CD14-positive monocyte (primary cell): ENCODE results near the gene BRIP1. TPM values are rescaled to one million over a fixed set of nuclear protein-coding genes. Genes with fewer than 3 reads are reported as not detected.

Experiments used
- DNase-seq, 3 donors: peaks; one replicate each; pipeline ENCODE4 v3.0.0-alpha.2; 2011 to 2022
- H2AFZ ChIP-seq: 2 replicates; pipeline ENCODE4 v1.6.0; 2012; ENCODE audit warnings: mild to moderate bottlenecking, low read depth, low read length, inconsistent platforms; ENCODE audit not compliant: insufficient read depth, poor library complexity, severe bottlenecking
- H3K27ac ChIP-seq, 2 donors: 1 replicate in 1 of 2; 2 replicates in 1 of 2; pipeline ENCODE4 v1.5.1; 2012 to 2013; ENCODE audit warnings: low read length in 2 of 2, control low read depth in 1 of 2, inconsistent platforms in 1 of 2, low read depth in 1 of 2, mild to moderate bottlenecking in 1 of 2
- H3K27me3 ChIP-seq, 2 donors: one replicate each; pipeline versions ENCODE4 v1.6.0 to v1.6.1; 2011 to 2013; ENCODE audit warnings: low read length in 2 of 2; ENCODE audit not compliant: control insufficient read depth in 2 of 2, insufficient read depth in 2 of 2
- H3K36me3 ChIP-seq, 2 donors: replicated peaks in 1 of 2; 1 replicate in 1 of 2; 2 replicates in 1 of 2; pipeline versions ENCODE4 v1.5.1 to v1.6.1; 2012 to 2013; ENCODE audit warnings: low read length in 2 of 2, control low read depth in 1 of 2, inconsistent platforms in 1 of 2, mild to moderate bottlenecking in 1 of 2; ENCODE audit not compliant: insufficient read depth in 2 of 2, control insufficient read depth in 1 of 2
- H3K4me1 ChIP-seq, 2 donors: 1 replicate in 1 of 2; 2 replicates in 1 of 2; pipeline versions ENCODE4 v1.5.1 to v1.6.1; 2012 to 2013; ENCODE audit warnings: low read length in 2 of 2, control low read depth in 1 of 2, inconsistent platforms in 1 of 2, mild to moderate bottlenecking in 1 of 2, moderate library complexity in 1 of 2; ENCODE audit not compliant: insufficient read depth in 2 of 2, control insufficient read depth in 1 of 2
- H3K4me2 ChIP-seq: replicated peaks from 2 replicates; pipeline ENCODE3; 2012; ENCODE audit warnings: low read length, moderate library complexity, mild to moderate bottlenecking; ENCODE audit not compliant: poor library complexity, severe bottlenecking; ENCODE audit errors: extremely low read depth
- H3K4me3 ChIP-seq, 3 experiments: fragments of 200-600 bp in 1 of 3; sonication (generic) in 1 of 3; replicated peaks in 1 of 3; 1 replicate in 2 of 3; 2 replicates in 1 of 3; pipeline ENCODE4 v1.5.1; 2011 to 2013; ENCODE audit warnings: low read length in 3 of 3, mild to moderate bottlenecking in 3 of 3, control low read depth in 2 of 3, low read depth in 2 of 3, inconsistent platforms in 1 of 3, moderate library complexity in 1 of 3
- H3K79me2 ChIP-seq: 2 replicates; pipeline ENCODE4 v1.6.0; 2012; ENCODE audit warnings: mild to moderate bottlenecking, control low read depth, inconsistent platforms, low read length, moderate library complexity; ENCODE audit not compliant: insufficient read depth
- H3K9ac ChIP-seq: 2 replicates; pipeline ENCODE4 v1.6.0; 2017; ENCODE audit warnings: low read length, mild to moderate bottlenecking; ENCODE audit not compliant: insufficient read depth, poor library complexity, severe bottlenecking
- H3K9me3 ChIP-seq, 2 donors: replicated peaks in 1 of 2; 1 replicate in 1 of 2; 2 replicates in 1 of 2; pipeline versions ENCODE4 v1.5.1 to v1.6.1; 2012 to 2013; ENCODE audit warnings: low read length in 2 of 2, control low read depth in 1 of 2; ENCODE audit not compliant: control insufficient read depth in 1 of 2, insufficient read depth in 1 of 2
- H4K20me1 ChIP-seq: 2 replicates; pipeline ENCODE4 v1.6.0; 2012; ENCODE audit warnings: mild to moderate bottlenecking, low read length, control low read depth, moderate library complexity; ENCODE audit not compliant: insufficient read depth
- H3K27ac Mint-ChIP-seq, 7 donors: one replicate each; pipeline ENCODE4 v1.8.0; 2020; ENCODE audit warnings: mild to moderate bottlenecking in 7 of 7, mixed read lengths in 7 of 7, moderate library complexity in 6 of 7, inconsistent platforms in 2 of 7
- H3K27me3 Mint-ChIP-seq, 3 donors: one replicate each; pipeline ENCODE4 v1.8.0; 2021 to 2022; ENCODE audit warnings: low read depth in 3 of 3, mild to moderate bottlenecking in 3 of 3, mixed read lengths in 3 of 3, moderate library complexity in 3 of 3, inconsistent platforms in 1 of 3
- H3K36me3 Mint-ChIP-seq, 2 donors: one replicate each; pipeline ENCODE4 v1.8.0; 2020; ENCODE audit warnings: mixed read lengths in 2 of 2, inconsistent platforms in 1 of 2, mild to moderate bottlenecking in 1 of 2
- H3K4me1 Mint-ChIP-seq: one replicate; pipeline ENCODE4 v1.8.0; 2020; ENCODE audit warnings: mild to moderate bottlenecking, mixed read lengths
- H3K4me3 Mint-ChIP-seq, 2 donors: one replicate each; pipeline ENCODE4 v1.8.0; 2020; ENCODE audit warnings: mild to moderate bottlenecking in 2 of 2, mixed read lengths in 2 of 2, moderate library complexity in 1 of 2
- H3K9me3 Mint-ChIP-seq, 7 donors: one replicate each; pipeline ENCODE4 v1.8.0; 2020 to 2022; ENCODE audit warnings: mixed read lengths in 7 of 7, mild to moderate bottlenecking in 6 of 7, moderate library complexity in 6 of 7, inconsistent platforms in 2 of 7
- WGBS: methylation state at CpG from one replicate; pipeline ENCODE4 v1.1.5; 2013; ENCODE audit warnings: missing lambda C conversion rate; ENCODE audit not compliant: insufficient coverage; 5-methylcytosine and 5-hydroxymethylcytosine counted together
- intact Hi-C, 2 donors: fragments of 100-400 bp; cut with micrococcal nuclease; formaldehyde crosslinking; loops; one replicate each; pipeline versions ENCODE4 v1.15.0 to v1.15.1; 2023
- polyA plus RNA-seq, 3 donors: library from polyadenylated mRNA; depleted of rRNA in 1 of 3; unstranded in 2 of 3; stranded (reverse) in 1 of 3; fragments of 300-500 nt in 2 of 3; fragments of >200 nt in 1 of 3; fragmentation: Illumina TruSeq in 2 of 3; gene quantifications; 1 replicate in 2 of 3; 2 replicates in 1 of 3; pipeline ENCODE4 v1.2.3, GENCODE V29; 2012 to 2021
- TF ChIP-seq, protein P1 (sequence below): fragments of 200-600 bp; IDR thresholded peaks from one replicate; pipeline ENCODE4 v1.8.0; 2022; ENCODE audit warnings: antibody characterized with exemption, mild to moderate bottlenecking

The BRIP1 gene
- polyA plus RNA-seq, 3 donors, result 0.11 to 0.12 TPM; not detected in 1

DNA sequence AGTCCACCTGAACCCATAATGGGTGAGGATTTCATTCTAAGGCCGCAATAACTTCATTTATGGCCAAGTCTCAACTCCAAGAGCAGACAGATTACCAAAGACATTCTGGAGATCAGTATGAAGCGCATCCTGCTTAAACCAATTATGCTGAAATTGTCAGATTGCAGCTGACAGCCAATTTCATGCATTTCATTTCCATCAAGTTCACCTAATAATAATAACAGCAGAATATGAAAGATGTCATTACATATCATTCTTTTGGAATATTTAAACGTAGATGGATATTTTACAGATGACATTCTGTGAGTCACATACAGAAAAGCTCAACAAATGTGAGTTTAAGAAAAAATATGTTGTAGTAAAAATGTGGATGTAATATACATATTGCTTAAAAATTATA, 217.4 kb downstream of the BRIP1 start:
- H3K9ac ChIP-seq, result no peak overlapping the region
- TF ChIP-seq, protein P1, sequence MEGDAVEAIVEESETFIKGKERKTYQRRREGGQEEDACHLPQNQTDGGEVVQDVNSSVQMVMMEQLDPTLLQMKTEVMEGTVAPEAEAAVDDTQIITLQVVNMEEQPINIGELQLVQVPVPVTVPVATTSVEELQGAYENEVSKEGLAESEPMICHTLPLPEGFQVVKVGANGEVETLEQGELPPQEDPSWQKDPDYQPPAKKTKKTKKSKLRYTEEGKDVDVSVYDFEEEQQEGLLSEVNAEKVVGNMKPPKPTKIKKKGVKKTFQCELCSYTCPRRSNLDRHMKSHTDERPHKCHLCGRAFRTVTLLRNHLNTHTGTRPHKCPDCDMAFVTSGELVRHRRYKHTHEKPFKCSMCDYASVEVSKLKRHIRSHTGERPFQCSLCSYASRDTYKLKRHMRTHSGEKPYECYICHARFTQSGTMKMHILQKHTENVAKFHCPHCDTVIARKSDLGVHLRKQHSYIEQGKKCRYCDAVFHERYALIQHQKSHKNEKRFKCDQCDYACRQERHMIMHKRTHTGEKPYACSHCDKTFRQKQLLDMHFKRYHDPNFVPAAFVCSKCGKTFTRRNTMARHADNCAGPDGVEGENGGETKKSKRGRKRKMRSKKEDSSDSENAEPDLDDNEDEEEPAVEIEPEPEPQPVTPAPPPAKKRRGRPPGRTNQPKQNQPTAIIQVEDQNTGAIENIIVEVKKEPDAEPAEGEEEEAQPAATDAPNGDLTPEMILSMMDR, result no peak
- H3K4me1 Mint-ChIP-seq, result no peaks in the 10 kb centered on the region
- no peak overlapping the region for H2AFZ ChIP-seq
- peaks cover 0 to 4% of the 10 kb centered on the region in 2 donors for H3K9me3 ChIP-seq
- DNase-seq, result no peak
- H3K4me3 ChIP-seq, result no peak overlapping the region
- no peaks in the 10 kb centered on the region for H3K27me3 ChIP-seq
- peaks cover 0 to 9% (median 5%) of the 10 kb centered on the region in 7 donors for H3K9me3 Mint-ChIP-seq
- no peaks in the 10 kb centered on the region for H3K4me1 ChIP-seq
- H3K27ac ChIP-seq, result no peak overlapping the region
- intact Hi-C loops, result no loop called here
- peaks cover 0 to 4% (median 3%) of the 10 kb centered on the region in 3 donors for H3K27me3 Mint-ChIP-seq
- no peaks in the 10 kb centered on the region for H3K36me3 Mint-ChIP-seq
- H3K4me2 ChIP-seq, result no peak overlapping the region
- H3K27ac Mint-ChIP-seq, result no peak overlapping the region
- no peaks in the 10 kb centered on the region for H3K36me3 ChIP-seq
- no peaks in the 10 kb centered on the region for H4K20me1 ChIP-seq
- no CpG with 5 or more reads among the region's 3 CpGs for WGBS
- no peak overlapping the region for H3K4me3 Mint-ChIP-seq
- no peaks in the 10 kb centered on the region for H3K79me2 ChIP-seq

GRCh38 chr17:61644800-61645774, 218.2 kb downstream of the BRIP1 start:
- Mint-ChIP-seq H3K27me3 (peaks cover 0 to 4% (median 3%) of the 10 kb centered on the region in 3 donors), H3K9me3 (peaks cover 0 to 9% (median under 1%) of the 10 kb centered on the region in 7 donors), H3K36me3 (no peaks in the 10 kb centered on the region), H3K27ac (no peak overlapping the region), H3K4me1 (no peaks in the 10 kb centered on the region), H3K4me3 (no peak overlapping the region)
- H4K20me1 ChIP-seq, result no peaks in the 10 kb centered on the region
- H3K27ac ChIP-seq, result no peak overlapping the region
- no peaks in the 10 kb centered on the region for H3K4me1 ChIP-seq
- no peak overlapping the region for H2AFZ ChIP-seq
- no peak overlapping the region for H3K9ac ChIP-seq
- no peak overlapping the region for H3K4me2 ChIP-seq
- WGBS, result no CpG with 5 or more reads among the region's 2 CpGs
- no peaks in the 10 kb centered on the region for H3K27me3 ChIP-seq
- no peak overlapping the region for H3K4me3 ChIP-seq
- TF ChIP-seq, protein P1, result no peak
- intact Hi-C loops, result no loop called here
- no peaks in the 10 kb centered on the region for H3K79me2 ChIP-seq
- no peaks in the 10 kb centered on the region for H3K36me3 ChIP-seq
- no peaks in the 10 kb centered on the region for H3K9me3 ChIP-seq
- DNase-seq, result no peak
